Measurements from ENCODE around the gene ZSWIM5.

- TF ChIP-seq, protein P1, sequence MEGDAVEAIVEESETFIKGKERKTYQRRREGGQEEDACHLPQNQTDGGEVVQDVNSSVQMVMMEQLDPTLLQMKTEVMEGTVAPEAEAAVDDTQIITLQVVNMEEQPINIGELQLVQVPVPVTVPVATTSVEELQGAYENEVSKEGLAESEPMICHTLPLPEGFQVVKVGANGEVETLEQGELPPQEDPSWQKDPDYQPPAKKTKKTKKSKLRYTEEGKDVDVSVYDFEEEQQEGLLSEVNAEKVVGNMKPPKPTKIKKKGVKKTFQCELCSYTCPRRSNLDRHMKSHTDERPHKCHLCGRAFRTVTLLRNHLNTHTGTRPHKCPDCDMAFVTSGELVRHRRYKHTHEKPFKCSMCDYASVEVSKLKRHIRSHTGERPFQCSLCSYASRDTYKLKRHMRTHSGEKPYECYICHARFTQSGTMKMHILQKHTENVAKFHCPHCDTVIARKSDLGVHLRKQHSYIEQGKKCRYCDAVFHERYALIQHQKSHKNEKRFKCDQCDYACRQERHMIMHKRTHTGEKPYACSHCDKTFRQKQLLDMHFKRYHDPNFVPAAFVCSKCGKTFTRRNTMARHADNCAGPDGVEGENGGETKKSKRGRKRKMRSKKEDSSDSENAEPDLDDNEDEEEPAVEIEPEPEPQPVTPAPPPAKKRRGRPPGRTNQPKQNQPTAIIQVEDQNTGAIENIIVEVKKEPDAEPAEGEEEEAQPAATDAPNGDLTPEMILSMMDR (IDR thresholded peaks at IDR 0.05 in 4 of 5, conservative IDR thresholded peaks at IDR 0.05 in 1 of 5): no peak
- no peak for TF ChIP-seq POLR2A (IDR thresholded peaks at IDR 0.05)
These were observed 1.1 kb downstream of the ZSWIM5 start for GRCh38 chr1:45205011-45205909.

Measured in gastrocnemius medialis (tissue), 4 donors.